T-helper 2 cell treated with Interferon-gamma antibody and Interleukin-4, amounts not matched to agents 100 ng/mL and 5 ng/mL, for 36 hours (primary cell): ENCODE results near the gene FERMT2. TPM values are rescaled to one million over a fixed set of nuclear protein-coding genes. Genes with fewer than 3 reads are reported as not detected.

ENCODE experiments used
- intact Hi-C: fragments of 100-400 bp; cut with micrococcal nuclease; formaldehyde crosslinking; loops from one replicate; pipeline ENCODE4 v1.15.1; 2023
- total RNA-seq: library from RNA; stranded (reverse); gene quantifications from 2 replicates; pipeline ENCODE4 v1.2.3, GENCODE V29; 2022

Gene FERMT2
- total RNA-seq, 1 donor from 2014 or later: 1.3 TPM

DNA sequence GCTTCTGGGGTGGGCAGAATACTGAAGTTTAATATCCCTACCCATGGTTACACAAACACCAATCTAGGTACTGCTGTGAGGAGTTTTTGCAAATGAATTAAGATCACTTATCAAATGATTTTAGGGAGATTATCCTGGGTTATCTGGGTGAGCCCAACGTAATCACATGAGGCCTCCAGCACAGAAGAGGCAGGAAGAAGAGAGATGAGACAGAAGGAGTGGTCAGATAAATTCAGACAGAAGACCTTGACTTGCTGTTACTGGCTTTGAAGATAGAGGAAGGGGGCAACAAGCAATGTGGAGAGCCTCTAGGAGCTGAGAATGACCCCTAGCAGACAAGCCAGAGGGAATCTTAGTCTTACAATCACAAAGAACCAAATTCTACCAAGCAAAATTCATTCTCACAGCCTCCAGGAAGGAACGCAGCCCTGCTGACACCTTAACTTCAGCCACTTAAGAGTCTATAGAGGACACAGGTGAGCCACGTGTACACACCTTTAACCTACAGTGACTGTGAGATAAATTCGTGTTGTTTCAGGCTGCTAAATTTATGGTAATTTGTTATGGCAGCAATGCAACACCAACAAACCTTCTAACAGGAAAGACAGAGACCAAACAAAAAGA lies 49.4 kb downstream of the FERMT2 start:
- intact Hi-C loops: no loop called here

GRCh38 chr14:52900731-52901130 lies 50.1 kb downstream of the FERMT2 start:
- intact Hi-C loops: no loop called here

DNA sequence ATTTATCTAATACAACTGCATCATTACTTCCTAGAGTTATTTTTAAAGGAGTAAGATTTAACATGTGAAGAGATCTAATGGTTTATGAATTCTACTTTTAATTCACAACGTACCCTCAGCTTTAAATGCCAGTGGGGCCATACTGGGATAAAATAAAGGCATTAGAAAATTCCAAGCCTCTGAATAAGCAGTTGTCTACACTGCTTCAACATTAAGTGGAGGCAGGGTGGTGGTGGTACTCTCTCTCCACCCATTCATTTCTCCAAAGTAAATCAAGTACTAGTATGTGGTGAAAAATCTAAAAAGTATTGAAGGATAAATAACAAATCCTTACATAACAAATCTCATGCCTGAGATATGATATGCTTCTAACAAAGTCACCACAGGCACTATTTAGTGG lies 52.4 kb downstream of the FERMT2 start:
- intact Hi-C loops: no loop called here

- intact Hi-C loops: no loop called here
These were observed 55.9 kb downstream of the FERMT2 start for GRCh38 chr14:52895000-52895399.

DNA sequence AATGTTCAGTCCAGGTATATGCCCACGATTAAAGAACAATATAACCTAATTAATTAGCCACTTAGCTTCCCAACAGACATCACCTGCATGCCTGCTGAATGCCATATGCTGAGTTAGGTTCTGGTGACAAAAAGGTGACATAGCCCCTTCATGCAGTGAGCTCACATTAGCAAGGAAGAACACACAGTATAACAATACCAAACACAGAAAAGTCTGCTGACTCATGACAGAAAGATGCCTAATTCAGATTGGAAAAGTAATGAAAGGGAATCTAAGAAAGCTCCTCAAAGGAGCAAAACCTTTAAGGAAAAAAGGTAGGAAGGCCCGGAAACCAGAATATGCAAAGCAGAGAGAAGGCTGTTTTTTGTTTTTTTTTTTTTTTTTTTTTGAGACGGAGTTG lies 59.0 kb downstream of the FERMT2 start:
- intact Hi-C loops: no loop called here

DNA sequence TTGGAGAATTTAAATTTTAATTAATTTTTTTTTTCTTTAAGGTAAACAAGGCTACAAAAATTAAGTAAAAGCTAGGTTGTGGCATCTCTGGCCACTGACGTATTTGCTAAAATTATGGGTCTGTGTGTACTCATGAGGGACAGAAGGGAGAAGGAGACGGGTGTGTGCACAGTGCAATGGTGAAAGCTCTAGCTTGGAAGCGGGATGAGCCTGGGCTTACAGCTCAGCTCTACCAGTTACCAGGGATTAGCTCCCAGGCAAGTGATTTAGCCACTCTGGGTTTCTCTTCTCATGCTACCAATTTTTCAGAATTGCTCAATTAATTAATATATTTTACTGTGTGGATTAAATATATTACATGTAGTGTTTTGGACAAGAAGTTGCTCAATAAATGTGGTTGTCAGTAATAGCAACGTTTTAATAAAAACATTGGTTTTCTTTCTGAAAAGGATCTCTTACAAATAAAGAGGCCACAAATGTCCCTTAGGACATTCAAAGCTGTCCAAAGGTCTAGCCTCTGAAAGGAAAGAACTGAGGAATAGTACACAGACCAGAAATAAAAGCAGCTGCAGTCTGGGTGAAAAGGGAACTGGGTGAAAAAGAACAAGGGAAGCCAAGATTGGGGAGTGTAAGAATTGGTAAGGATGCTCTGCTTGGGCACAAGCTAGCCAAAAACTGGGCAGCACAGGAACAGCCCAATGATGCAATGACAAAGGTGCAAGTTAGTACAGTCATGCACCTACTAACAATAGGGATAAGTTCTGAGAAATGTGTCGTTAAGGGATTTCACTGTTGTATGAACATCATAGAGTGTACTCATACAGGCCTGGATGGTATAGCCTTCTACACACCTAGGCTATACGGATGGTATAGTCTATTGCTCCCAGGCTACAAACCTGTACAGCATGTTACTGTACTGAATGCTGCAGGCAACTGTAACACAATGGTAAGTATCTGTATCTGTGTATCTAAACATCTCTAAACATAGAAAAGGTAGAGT lies 61.7 kb downstream of the FERMT2 start:
- intact Hi-C loops: no loop called here

GRCh38 chr14:52888159-52888558 lies 62.7 kb downstream of the FERMT2 start:
- intact Hi-C loops: no loop called here

DNA sequence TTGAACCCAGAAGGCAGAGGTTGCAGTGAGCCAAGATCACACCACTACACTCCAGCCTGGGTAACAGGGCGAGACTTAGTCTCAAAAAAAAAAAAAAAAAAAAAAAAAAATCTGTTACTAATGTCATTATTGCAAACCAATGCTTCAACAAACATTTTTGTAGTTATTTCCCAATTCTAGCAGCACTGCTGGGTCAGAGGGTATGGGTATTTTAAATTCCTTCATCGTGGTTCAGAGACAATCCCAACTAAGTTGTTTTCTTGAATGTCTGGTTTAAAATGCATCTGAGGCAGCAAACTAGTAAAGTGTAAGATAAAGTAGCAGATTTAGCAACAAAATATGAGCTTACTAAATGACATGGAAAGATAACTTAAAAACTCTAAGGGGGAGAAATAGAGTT lies 65.6 kb downstream of the FERMT2 start:
- intact Hi-C loops: no loop called here

DNA sequence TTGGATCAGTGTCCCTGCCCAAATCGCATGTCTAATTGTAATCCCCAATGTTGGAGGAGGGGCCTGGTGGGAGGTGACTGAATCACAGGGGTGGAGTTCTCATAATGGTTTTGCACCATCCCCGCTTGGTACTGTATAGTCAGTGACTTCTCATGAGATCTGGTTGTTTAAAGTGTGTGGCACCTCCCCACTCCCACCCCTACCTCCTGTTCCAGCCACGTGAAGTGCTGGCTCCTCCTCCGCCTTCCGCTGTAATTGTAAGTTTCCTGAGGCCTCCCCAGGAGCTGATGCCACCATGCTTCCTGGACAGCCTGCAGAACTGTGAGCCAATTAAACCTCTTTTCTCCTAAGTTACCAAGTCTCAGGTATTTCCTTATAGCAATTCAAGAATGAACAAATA lies 67.2 kb downstream of the FERMT2 start:
- intact Hi-C loops: no loop called here

DNA sequence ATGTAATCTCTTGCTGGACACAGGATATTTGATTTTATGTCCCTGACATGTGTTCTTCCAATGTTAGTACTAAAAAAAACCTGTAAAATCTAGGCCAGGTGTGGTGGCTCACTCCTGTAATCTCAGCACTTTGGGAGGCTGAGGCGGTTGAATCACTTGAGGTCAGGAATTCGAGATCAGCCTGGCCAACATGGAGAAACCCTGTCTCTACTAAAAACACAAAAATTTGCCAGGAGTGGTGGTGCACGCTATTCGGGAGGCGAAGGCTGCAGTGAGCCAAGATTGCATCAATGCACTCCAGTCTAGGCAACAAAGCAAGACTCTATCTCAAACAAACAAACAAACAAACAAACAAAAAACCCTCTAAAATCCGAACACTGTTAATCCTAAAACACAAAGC lies 68.0 kb downstream of the FERMT2 start:
- intact Hi-C loops: no loop called here

DNA sequence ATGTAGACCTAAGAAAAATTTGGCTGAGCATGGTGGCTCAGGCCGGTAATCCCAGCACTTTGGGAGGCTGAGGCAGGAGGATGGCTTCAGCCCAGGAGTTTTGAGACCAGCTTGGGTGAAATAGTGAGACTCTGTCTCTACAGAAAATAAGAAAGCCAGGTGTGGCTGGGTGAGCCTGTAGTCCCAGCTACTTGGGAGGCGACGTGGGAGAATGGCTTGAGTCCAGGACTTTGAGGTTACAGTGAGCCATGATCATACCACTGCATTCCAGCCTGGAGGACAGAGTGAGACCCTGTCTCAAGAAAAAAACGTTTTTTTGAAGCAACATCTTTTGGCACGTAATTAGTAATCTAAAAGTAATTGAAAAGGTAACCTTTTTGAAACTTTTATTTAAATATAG lies 70.9 kb downstream of the FERMT2 start:
- intact Hi-C loops: no loop called here

- intact Hi-C loops: no loop called here
These were observed 71.9 kb downstream of the FERMT2 start for GRCh38 chr14:52878946-52879345.

- intact Hi-C loops: no loop called here
These were observed 72.4 kb downstream of the FERMT2 start for GRCh38 chr14:52878469-52878868.

- intact Hi-C loops: no loop called here
These were observed 73.2 kb downstream of the FERMT2 start for GRCh38 chr14:52877628-52878027.

DNA sequence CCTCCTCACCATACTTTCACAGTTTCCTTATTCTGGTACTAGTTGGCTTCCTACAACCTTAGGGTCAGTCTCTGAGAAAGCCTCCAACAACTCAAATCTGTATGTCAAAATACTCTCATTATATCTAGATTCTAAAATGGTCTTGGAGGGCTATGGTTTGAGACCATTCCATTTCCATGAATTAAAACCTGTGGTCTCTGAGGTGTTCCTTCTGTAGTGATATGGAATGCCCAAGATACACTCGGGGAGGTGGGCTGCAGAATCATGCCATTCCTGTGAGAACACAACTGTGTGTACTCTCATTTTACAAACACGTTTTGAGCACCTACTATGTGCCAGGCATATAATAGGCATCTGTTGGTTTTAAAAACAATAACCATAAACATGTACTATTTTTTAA lies 74.0 kb downstream of the FERMT2 start:
- intact Hi-C loops: no loop called here

DNA sequence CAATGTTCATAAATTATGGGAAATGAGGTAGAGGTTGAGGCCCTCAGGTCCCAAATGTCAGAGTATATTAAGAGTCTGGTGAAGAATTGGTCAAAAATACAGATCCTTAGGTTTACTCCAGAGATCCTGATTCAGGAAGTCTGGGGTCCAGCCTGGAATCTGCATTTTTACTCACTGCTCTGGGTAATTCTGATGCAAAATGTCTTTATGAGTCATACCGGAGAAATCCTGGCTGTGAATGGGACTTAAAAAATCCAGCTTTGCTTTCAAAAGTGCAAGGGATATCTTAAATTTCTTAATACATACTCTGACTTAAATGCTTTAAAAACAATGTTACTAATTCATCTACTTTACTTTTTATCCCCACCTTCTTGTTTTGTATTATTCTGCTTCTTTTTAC lies 74.5 kb downstream of the FERMT2 start:
- intact Hi-C loops: no loop called here

DNA sequence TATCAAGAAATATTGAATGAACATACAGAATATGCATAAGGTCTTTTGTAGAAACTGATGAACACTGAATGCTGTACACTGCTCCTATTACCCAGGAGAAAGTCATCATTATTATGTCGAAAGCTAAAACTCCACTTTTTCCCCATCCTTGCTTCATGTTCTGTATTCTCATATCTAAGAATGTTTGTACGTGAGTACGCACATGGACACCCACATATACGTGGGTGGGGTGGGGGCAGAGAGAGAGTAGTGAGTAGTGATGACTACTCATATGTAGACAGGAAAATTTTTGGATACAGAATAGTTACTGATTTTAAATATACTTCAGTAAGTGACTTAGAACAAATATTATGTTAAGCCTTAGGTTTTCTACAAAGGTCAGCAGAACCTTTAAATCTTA lies 75.1 kb downstream of the FERMT2 start:
- intact Hi-C loops: no loop called here

DNA sequence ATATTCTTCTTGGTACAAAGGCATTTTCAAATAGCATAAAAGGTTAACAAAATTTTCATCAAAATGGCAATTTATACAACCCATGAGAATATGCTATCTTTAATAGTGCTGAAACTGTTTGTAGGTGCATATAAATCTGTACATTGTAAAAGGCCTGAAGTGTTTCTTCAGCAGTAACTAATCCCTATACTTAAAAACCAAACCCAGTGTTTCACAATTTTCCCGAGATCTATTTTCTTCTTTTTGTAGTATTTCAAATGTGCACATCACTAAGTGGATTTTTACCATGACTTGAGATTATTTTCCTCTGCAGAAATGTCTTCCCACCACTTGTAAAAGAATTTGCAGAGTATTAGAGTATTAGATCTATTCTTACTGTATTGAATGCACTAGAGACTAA lies 76.5 kb downstream of the FERMT2 start:
- intact Hi-C loops: no loop called here

- intact Hi-C loops: no loop called here
These were observed 77.2 kb downstream of the FERMT2 start for GRCh38 chr14:52873694-52874093.

- intact Hi-C loops: no loop called here
These were observed 77.8 kb downstream of the FERMT2 start for GRCh38 chr14:52873065-52873464.

- intact Hi-C loops: no loop called here
These were observed 79.2 kb downstream of the FERMT2 start for GRCh38 chr14:52871606-52872005.

DNA sequence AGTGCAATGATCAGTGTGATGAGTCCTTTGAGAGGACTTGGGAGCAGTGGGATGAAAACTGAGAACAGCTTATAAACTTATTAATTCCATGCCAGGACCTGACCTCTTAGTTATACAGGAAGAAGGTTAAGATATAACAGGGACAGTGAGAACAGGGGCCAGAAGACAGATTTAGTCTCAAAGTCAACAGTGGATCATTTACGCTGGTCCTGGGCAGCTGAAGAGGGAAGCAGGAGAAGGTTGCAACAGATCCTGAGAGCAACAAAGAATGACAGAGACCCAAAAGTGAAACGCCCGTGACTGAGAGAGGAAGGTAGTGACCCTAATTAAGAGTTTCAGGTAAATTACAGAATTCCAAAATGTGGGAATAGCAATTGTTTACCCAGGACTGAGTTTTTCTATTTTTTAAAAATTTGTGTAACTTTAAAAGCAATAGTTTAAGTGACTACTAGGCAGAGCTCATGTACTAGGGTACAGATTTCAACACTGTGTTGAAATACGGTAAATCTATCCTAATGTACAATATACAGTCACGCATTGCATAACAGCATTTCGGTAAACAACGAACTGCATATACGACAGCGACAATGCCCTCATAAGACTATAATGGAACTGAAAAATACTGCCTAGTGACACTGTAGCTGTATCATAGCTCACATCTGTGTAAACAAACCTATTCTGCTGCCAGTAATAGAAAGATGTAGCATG lies 81.8 kb downstream of the FERMT2 start:
- intact Hi-C loops: no loop called here
